Measurements from ENCODE around the gene TAPT1. TPM values are rescaled to one million over a fixed set of nuclear protein-coding genes. Genes with fewer than 3 reads are reported as not detected.

The TAPT1 gene
- total and polyA plus RNA-seq, 2 of the 13 experiments (the other 11 are each of a cell fraction or from before 2014, with no cell fraction given), result 24.5 to 25.3 TPM

- TF ChIP-seq, protein P1, sequence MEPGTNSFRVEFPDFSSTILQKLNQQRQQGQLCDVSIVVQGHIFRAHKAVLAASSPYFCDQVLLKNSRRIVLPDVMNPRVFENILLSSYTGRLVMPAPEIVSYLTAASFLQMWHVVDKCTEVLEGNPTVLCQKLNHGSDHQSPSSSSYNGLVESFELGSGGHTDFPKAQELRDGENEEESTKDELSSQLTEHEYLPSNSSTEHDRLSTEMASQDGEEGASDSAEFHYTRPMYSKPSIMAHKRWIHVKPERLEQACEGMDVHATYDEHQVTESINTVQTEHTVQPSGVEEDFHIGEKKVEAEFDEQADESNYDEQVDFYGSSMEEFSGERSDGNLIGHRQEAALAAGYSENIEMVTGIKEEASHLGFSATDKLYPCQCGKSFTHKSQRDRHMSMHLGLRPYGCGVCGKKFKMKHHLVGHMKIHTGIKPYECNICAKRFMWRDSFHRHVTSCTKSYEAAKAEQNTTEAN (CRISPR knock-in tag; conservative IDR thresholded peaks at IDR 0.05), result no peak
- TF ChIP-seq SOX13 (IDR thresholded peaks at IDR 0.05) (no peak), SOX13 (CRISPR knock-in tag; conservative IDR thresholded peaks at IDR 0.05 in 1 of 2, IDR thresholded peaks at IDR 0.05 in 1 of 2) (peak in 1 of 2 experiments; percentile 55; a peak in 2 of 4 replicates), HNRNPL (IDR thresholded peaks at IDR 0.05; ENCODE audit: low read depth, low read length) (peak; percentile 71; the same call in 1 of the 2 replicates), ZNF496 (CRISPR knock-in tag; IDR thresholded peaks at IDR 0.05; ENCODE audit: insufficient replicate concordance) (no peak), ELF3 (CRISPR knock-in tag; IDR thresholded peaks at IDR 0.05) (peak; percentile 68), USF2 (IDR thresholded peaks at IDR 0.05; ENCODE audit: low read depth, low read length) (no peak), USF2 (CRISPR knock-in tag; IDR thresholded peaks at IDR 0.05; ENCODE audit: borderline replicate concordance) (no peak), SAP130 (CRISPR knock-in tag; IDR thresholded peaks at IDR 0.05; ENCODE audit: low read depth) (no peak; the same call in 1 of the 2 replicates), ZNF569 (CRISPR knock-in tag; IDR thresholded peaks at IDR 0.05; ENCODE audit: borderline replicate concordance) (no peak), HIC2 (CRISPR knock-in tag; IDR thresholded peaks at IDR 0.05; ENCODE audit: low read depth) (peak; percentile 75; the same call in 1 of the 2 replicates), MNT (IDR thresholded peaks at IDR 0.05) (no peak), ZNF251 (CRISPR knock-in tag; IDR thresholded peaks at IDR 0.05) (no peak), ZNF232 (CRISPR knock-in tag; IDR thresholded peaks at IDR 0.05; ENCODE audit: borderline replicate concordance) (no peak), ARID5B (CRISPR knock-in tag; IDR thresholded peaks at IDR 0.05) (peak; percentile 55; the same call in 1 of the 2 replicates)
Measured at GRCh38 chr4:16123356-16124084, 102.8 kb downstream of the TAPT1 start (continued).

Measured in HepG2 (cell line).